OCI-LY3 (cell line): ENCODE measurements around the gene PKD2L1.

Source experiments
- CTCF ChIP-seq: fragments of 200-600, 300-600 bp; sonication (generic); IDR thresholded peaks from 2 replicates; pipeline ENCODE4 v1.5.1; 2014; ENCODE audit warnings: antibody characterized with exemption, low read length, low read depth
- EZH2phosphoT487 ChIP-seq: fragments of 200-600 bp; shearing (Covaris generic); IDR thresholded peaks from 2 replicates; pipeline ENCODE4 v1.6.1; 2018; ENCODE audit warnings: antibody characterized with exemption, mixed run types, low read depth

- TF ChIP-seq CTCF (no peak), EZH2phosphoT487 (no peak)
Measured at GRCh38 chr10:100245484-100246220, 84.4 kb downstream of the PKD2L1 start.
